HG03196 (cell line): ENCODE results near the gene HSD17B7.
A peak's percentile ranks its signal among the peaks of the same experiment; 100 is the strongest.
"Not testable (repeated sequence)": the region's sequence is repeated elsewhere in the genome, so short reads cannot be mapped to it uniquely, and the experiment has no call there.

Source experiments
- ATAC-seq: cut with Tn5 transposase; IDR thresholded peaks from one replicate; pipeline ENCODE4 v1.9.1; 2021; ENCODE audit not compliant: unreplicated experiment

Gene HSD17B7

GRCh38 chr1:162799995-162800830, 9.7 kb downstream of the HSD17B7 start:
- not testable (repeated sequence) for ATAC-seq

- ATAC-seq, result not testable (repeated sequence)
Measured at GRCh38 chr1:162807503-162807902, 17.0 kb downstream of the HSD17B7 start.

GRCh38 chr1:162812357-162812756, 21.9 kb downstream of the HSD17B7 start:
- not testable (repeated sequence) for ATAC-seq

GRCh38 chr1:162818136-162818535, 27.6 kb downstream of the HSD17B7 start:
- ATAC-seq, result not testable (repeated sequence)

GRCh38 chr1:162818666-162819065, 28.2 kb downstream of the HSD17B7 start:
- ATAC-seq, result not testable (repeated sequence)

- no peak for ATAC-seq
Measured at GRCh38 chr1:162822391-162823200, 32.1 kb downstream of the HSD17B7 start.

GRCh38 chr1:162823231-162823630, 32.7 kb downstream of the HSD17B7 start:
- no peak for ATAC-seq

- ATAC-seq, result no peak
Measured at GRCh38 chr1:162823771-162824525, 33.4 kb downstream of the HSD17B7 start.

- no peak for ATAC-seq
Measured at GRCh38 chr1:162829268-162829667, 38.8 kb downstream of the HSD17B7 start.

- ATAC-seq, result no peak
Measured at GRCh38 chr1:162832470-162832869, 42.0 kb downstream of the HSD17B7 start.

- ATAC-seq, result peak; percentile 86
Measured at GRCh38 chr1:162835157-162835899, 44.8 kb downstream of the HSD17B7 start.

- ATAC-seq, result no peak
Measured at GRCh38 chr1:162838863-162839262, 48.4 kb downstream of the HSD17B7 start.

GRCh38 chr1:162840250-162840839, 49.8 kb downstream of the HSD17B7 start:
- ATAC-seq, result no peak

- no peak for ATAC-seq
Measured at GRCh38 chr1:162844153-162844552, 53.7 kb downstream of the HSD17B7 start.

- no peak for ATAC-seq
Measured at GRCh38 chr1:162846256-162847212, 56.0 kb downstream of the HSD17B7 start.

- no peak for ATAC-seq
Measured at GRCh38 chr1:162847839-162848453, 57.4 kb downstream of the HSD17B7 start.

GRCh38 chr1:162849711-162850110, 59.2 kb downstream of the HSD17B7 start:
- no peak for ATAC-seq

GRCh38 chr1:162851341-162851740, 60.8 kb downstream of the HSD17B7 start:
- ATAC-seq, result no peak
